Effector CD4-positive, alpha-beta T cell (primary cell): ENCODE data around the gene TYROBP.
"Not testable (repeated sequence)": the region's sequence is repeated elsewhere in the genome, so short reads cannot be mapped to it uniquely, and the experiment has no call there.

Experiments
- DNase-seq: peaks from one replicate; pipeline ENCODE4 v3.0.0-alpha.2; 2020

The TYROBP gene

GRCh38 chr19:35898499-35898809 lies 9.6 kb downstream of the TYROBP start:
- no peak for DNase-seq

DNA sequence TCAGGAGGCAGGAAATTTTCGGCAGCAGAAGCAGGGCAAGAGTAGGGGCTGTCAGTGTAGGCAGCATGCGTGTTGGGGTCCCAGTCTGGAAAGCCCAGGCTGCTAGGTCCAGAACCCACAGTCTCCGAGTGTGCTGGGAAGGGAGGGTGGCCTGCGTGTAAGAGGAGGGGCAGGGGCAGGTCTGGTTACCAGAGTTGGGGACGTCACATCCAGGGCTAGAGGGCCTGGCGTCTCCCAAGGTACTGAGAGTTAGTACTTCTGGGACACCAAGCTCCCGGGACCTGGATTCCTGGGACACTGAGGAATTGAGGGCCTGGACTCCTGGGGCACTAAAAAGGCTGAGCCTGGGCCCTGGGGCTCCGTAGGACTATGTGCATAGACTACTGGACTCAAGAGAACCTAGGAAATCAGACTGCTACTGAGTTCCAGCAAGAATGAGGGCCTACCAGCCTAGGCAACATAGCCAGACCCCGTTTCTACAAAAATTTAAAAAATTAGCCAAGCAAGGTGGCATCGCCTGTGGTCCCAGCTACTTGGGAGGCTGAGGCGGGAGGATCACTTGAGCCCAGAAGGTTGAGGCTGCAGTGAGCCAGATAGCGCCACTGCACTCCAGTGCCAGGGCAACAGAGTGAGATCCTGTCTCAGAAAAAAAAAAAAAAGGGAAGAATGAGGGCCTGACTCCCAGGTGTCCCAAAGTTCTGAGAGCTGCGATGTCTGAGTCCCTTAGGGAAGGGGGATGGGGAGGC lies 10.2 kb downstream of the TYROBP start:
- DNase-seq, result no peak

DNA sequence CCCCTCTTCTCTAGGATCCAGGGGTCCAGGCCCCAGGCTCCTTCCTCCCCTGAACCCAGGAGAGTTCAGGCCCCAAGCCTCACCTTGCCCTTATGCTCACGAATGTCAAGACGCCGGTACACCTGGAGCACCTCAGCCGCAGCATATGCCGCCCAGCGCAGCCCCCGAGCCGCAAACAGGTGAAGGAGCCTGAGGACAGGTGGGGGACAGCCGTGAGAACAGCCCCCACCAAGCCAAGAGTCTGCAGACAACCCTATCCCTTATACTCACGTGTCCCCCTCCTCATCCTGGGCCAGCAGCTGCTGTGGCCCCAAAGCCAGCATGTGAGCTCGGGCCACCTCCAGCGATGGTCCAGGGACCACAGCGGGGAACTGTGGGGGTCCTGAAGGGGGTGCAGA lies 11.5 kb downstream of the TYROBP start:
- DNase-seq, result no peak

DNA sequence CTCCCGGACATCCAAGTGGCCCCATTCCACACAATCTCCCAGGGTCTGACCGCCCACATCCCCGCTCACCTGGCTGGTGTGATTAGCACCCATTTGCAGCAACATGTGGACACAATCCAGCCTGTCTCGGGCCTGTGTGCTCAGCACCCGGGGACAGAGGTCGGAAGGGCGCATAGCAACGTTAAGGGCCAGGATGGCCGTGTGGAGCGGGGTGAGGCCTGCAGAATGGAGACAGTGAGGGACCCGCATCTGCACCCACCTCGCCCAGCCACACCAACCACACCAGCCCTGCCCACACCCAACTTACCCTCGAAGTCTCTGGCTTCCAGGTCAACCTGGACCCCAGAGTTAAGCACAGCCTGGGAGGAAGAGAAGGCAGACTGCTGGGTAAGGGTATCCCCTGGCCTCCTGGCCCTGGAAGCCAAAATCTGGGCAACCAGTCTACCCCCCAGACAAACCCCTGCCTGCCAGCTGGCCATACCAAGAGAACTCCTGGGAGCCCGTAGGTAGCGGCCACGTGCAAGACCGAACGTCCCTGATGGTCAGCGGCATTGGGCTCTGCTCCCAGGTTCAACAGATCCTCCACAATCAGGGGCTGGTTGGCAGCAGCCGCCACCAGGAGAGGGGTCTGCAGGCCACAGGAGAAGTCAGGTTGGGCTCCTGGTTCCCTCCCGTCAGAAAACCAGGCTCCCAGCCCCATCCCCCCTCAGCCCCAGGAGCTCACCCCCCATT lies 12.0 kb downstream of the TYROBP start:
- no peak for DNase-seq

GRCh38 chr19:35894342-35894741 lies 13.8 kb downstream of the TYROBP start:
- no peak for DNase-seq

DNA sequence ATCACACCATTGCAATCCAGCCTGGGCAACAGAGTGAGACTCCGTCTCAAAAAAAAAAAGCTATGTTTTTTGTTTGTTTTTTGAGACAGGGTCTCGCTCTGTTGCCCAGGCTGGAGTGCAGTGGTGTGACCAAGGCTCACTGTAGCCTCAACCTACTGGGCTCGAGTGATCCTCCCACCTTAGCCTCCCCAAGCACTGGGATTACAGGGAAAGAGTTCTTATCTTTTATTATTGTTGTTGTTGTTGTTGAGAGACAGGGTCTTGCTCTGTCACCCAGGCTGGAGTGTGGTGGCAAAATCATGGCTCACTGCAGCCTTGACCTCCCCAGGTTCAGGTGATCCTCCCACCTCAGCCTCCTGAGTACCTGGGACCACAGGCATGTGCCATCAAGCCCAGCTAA lies 16.3 kb downstream of the TYROBP start:
- DNase-seq, result not testable (repeated sequence)

DNA sequence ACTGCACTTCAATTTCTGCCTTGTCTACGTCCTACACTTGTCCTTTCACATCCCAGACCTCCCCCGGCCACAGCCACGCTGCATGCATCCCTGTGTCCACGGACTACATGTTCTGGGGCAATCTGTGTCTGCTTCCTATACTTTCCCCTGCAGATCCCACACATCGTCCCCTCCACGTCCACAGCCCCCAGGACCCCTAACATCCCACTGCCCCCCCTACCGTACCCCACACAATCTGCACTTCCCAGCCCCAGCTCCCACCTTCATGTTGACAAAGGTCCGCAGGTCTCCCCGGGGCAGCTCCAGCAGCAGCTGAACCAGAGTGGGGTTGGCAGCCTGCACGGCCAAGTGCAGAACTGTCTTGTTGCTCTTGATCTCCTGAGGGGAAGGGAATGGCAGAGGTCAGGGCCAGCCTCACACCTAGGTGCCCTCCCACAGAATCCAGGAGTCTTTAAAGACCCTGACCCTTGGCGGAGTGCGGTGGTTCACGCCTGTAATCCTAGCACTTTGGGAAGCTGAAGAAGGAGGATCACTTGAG lies 17.9 kb downstream of the TYROBP start:
- no peak for DNase-seq

GRCh38 chr19:35889370-35890112 lies 18.6 kb downstream of the TYROBP start:
- no peak for DNase-seq

DNA sequence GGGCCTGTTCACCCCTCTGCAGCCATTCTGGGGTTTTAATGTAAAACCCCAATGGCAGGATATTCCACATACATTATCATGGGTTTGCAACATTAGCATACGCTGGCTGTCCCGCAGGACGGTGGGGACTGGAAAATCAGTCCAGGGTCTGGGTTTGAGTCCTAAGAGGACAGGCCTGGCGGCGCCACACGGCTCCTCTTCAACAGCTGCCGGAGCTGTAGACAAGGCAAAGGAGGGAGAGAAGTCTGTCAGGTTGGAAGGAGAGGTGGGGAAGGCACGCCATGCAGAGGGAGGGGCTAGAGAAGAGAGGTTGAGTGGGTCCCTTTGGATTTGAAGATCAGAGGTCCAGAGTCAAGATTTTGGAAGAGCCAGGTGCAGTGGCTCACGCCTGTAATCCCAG lies 19.7 kb downstream of the TYROBP start:
- DNase-seq, result no peak

DNA sequence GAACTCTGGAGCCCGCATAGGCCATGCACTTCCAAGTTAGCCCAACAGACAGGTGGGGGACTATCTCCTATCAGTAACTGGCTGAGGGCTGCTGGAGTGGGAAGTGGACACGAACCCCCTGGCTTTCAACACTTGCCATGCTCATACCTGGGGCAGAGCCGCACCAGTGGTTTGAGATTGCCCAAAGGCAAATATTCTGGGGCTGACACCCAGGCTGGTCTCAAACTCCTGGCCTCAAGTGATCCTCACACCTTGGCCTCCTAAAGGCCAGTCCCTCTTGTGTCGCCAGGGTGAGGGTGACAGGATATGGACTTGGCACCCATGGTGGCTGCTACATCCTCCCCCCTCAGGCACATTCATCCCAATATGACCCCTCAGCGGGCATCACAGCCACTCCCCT lies 20.9 kb downstream of the TYROBP start:
- no peak for DNase-seq

GRCh38 chr19:35885904-35886303 lies 22.2 kb downstream of the TYROBP start:
- no peak for DNase-seq

DNA sequence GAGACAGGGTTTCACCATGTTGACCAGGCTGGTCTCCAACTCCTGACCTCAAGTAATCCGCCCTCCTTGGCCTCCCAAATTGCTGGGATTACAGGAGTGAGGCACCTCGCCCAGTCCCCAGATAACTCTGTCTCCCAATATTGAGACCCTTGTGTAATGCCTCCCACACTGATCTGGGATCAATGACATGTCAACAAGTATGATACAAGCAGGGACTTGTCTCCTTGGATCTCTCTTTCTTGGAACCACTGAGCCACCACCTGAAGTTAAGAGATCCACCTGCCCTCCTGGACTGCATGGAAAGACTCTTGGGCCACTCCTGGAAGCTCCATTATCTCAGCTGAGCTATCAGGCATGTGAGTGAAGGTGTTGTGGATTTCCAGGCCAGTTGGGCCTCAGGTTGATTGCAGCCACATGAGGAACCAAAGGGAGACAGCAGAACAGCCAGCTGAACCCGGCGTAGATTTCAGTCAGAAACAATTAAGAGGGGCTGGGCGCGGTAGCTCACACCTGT lies 22.8 kb downstream of the TYROBP start:
- no peak for DNase-seq

- no peak for DNase-seq
Measured at GRCh38 chr19:35883882-35884281, 24.2 kb downstream of the TYROBP start.

- DNase-seq, result peak; percentile 32
Measured at GRCh38 chr19:35882114-35882832, 25.8 kb downstream of the TYROBP start.

DNA sequence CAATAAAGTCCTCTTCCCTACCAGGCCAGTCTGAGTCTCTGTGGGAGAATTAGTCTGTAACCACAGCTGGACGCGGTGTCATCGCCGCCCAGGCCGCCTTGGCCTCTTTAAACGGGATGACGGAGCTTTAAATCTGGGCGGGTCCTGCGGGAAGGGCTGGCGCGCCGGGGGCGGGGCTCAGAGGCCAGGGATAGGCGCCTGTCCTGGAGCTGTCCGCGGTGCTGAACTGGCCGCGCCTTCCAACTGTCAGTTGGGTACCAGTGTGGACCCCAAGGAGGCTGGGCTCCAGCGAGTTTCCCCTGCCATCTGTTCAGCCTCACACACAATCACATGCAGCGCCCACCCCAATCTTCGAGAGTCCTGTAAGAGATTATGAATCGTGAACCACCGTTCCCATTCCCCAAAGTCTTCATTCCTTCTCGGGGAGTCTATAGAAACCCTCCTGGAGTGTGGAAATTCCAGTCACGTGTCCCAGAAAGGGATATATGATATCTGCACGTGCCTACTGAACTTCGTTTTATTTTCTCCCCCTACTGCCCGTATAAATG lies 28.3 kb downstream of the TYROBP start:
- DNase-seq, result peak; percentile 60

DNA sequence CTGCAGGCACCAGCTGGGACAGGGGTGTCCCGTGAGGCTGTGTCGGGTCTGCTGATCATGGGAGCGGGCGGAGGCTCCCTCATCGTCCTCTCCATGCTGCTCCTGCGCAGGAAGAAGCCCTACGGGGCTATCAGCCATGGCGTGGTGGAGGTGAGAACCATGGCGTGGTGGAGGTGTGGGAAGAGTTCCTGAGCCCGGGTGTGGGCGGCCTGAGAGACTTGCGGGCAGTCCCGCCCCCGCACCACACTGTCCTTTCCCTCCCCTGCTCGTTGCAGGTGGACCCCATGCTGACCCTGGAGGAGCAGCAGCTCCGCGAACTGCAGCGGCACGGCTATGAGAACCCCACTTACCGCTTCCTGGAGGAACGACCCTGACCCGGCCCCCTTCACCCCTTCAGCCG lies 29.0 kb downstream of the TYROBP start:
- no peak for DNase-seq

DNA sequence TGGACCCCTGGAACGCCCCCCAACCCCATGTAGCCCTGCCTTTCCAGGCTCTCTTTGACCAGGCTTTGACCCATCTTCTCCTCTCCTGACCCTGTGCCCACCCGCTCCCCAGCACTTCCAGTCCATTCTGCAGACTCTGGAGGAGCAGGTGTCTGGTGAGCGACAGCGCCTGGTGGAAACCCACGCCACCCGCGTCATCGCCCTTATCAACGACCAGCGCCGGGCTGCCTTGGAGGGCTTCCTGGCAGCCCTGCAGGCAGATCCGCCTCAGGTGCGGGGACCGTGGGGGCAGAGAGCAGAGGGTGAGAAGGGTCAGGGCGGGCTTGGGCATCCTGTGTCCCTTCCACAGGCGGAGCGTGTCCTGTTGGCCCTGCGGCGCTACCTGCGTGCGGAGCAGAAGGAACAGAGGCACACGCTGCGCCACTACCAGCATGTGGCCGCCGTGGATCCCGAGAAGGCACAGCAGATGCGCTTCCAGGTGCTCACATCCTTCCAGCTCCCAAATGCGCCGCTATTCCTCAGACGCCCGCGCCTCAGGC lies 33.6 kb downstream of the TYROBP start:
- no peak for DNase-seq

GRCh38 chr19:35872180-35872579 lies 35.9 kb downstream of the TYROBP start:
- DNase-seq, result no peak

GRCh38 chr19:35871611-35872010 lies 36.5 kb downstream of the TYROBP start:
- DNase-seq, result no peak

DNA sequence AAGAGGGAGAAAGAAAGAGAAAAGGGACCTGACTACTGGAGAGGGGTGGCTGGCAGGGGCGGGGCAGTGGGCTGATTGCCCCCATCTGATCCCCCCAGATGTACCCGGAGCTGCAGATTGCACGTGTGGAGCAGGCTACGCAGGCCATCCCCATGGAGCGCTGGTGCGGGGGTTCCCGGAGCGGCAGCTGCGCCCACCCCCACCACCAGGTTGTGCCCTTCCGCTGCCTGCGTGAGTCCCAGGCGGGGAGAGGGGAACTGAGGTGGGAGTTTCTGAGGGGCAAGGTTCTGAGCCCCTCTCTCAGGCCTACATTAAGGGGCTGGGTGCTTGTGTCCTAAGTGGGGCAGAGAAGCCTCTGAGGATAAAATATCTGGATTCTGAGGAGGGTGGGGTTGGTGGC lies 37.3 kb downstream of the TYROBP start:
- no peak for DNase-seq

DNA sequence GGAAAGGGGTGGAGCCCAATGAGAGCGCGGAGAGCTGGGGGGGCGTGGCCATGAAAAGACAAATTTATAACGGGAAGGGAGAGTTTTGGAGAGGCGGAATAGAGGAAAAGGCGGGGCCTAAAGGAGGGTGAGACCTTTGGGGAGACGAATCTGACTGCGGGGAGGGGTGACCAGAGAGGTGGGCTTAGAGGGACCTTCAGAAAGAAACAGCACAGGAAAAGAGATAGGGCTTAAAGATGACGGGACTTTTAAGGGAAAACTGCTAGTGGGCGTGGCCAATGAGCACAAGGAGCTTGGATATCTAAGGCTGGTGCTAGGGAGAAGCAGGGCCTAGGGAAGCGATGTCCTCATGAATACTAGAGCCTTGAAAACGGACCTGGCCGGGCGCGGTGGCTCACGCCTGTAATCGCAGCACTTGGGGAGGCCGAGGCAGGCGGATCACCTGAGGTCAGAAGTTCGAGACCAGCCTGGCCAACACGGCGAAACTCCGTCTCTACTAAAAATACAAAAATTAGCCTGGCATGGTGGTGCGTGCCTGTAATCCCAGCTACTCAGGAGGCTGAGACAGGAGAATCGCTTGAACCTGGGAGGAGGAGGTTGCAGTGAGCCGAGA lies 37.9 kb downstream of the TYROBP start:
- not testable (repeated sequence) for DNase-seq
